Subcutaneous adipose tissue (tissue), 4 donors: ENCODE data around the gene HECW1. TPM values are rescaled to one million over a fixed set of nuclear protein-coding genes. Genes with fewer than 3 reads are reported as not detected.

ENCODE experiments used
- CTCF ChIP-seq: fragments of 450-650 bp; IDR thresholded peaks from one replicate; pipeline ENCODE4 v1.5.1; 2016; ENCODE audit warnings: low read depth, mild to moderate bottlenecking, control low read depth, antibody characterized with exemption, moderate library complexity
- total RNA-seq, 4 donors: library from RNA; depleted of rRNA; stranded (reverse); fragments of >200 nt; gene quantifications; one replicate each; pipeline ENCODE4 v1.1.0, GENCODE V29; 2016

The HECW1 gene
- total RNA-seq, 4 donors from 2014 or later, result 0.38 to 2.2 (median 0.80) TPM

- TF ChIP-seq CTCF, result no peak
Observed at GRCh38 chr7:43341132-43341531, 228.7 kb downstream of the HECW1 start.

GRCh38 chr7:43351683-43352082 is 239.2 kb downstream of the HECW1 start:
- no peak for TF ChIP-seq CTCF

GRCh38 chr7:43353902-43354301 is 241.5 kb downstream of the HECW1 start:
- TF ChIP-seq CTCF, result no peak

DNA sequence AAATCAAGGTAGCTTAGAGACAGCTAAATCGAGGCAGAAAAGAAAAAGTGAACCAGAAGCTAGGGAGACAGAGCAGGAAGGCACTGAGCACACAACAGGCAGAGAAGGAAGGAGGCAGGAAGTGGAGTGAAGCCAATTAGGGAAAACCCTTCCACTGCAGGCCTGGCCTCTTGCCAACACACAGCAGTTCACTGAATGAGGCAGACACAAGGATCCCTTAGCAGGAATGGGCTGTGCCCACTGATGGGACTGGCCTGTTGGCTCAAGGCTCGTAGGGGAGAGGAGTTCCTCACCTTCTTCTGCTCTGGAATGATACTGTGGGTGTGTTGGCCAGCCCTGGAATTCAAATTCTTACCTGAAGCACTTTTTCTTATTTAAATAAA is 250.2 kb downstream of the HECW1 start:
- TF ChIP-seq CTCF, result no peak

DNA sequence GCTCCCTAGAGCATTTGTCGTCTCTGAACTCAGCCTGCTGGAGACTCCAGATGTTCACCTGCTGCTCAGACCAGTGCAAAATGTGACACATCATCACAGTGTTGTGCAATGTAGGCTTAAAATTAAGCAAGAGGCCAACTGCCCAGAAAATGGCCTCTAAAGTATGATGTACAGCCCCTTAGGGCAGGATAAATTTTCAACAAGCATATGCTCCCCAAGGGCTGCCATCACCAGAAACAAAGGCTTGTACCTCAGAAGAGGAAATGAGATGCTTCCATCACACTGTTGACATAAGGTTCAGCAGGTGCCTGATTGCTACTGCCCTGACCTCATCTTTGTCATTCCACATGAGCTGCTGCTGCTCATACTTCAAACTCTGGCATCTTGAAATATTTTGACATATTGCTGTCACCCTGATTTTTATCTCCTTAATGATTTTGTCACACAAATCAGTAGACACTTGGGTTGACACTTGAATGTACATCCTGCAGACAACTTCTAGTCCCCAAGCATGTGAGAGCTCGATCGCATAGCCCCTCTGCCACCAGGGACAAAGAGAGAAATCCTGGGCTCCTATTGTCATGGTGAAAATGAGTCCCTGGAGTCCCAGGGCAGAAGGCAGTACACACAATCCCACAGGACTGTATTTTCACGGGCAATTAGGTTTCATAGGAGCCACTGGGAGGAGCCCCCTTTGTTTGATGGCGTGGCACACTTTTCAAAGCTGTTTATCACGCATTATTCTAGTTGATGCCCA is 250.8 kb downstream of the HECW1 start:
- no peak for TF ChIP-seq CTCF

- no peak for TF ChIP-seq CTCF
Observed at GRCh38 chr7:43364391-43364790, 251.9 kb downstream of the HECW1 start.

DNA sequence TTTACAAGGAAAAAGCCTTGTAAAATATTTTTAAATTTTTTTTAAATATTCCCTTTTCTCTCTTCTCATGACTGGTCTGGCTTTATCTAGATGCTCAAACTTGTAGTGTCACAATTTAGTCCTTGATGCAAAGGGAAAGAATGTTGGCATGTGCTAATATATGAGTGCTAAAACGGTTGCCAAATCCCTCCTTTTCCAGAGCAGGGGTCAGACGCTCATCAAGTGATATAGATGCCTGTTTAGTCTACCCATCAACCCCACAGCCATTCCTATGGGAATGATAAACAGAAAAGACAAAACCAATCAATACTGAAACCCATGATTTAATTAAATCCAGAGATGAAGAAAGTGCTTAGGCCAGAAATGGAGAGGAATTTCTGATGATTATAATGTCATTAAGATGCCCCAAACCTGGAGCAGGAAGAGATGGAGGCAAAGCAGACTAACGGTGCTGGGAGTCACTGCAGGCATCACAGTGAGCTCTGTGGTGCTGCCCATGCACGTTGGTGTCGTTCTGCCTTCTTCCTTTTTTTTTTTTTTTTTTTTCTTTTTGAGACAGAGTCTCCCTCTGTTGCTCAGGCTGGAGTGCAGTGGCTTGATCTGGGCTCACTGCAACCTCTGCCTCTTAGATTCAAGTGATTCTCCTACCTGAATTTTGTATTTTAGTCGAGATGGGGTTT is 260.4 kb downstream of the HECW1 start:
- TF ChIP-seq CTCF, result no peak
